SK-N-SH (cell line): ENCODE results near the gene PIGK. TPM values are rescaled to one million over a fixed set of nuclear protein-coding genes. Genes with fewer than 3 reads are reported as not detected.

ENCODE experiments used
- CTCF ChIA-PET: fragments of 300-600, 350-600 bp; formaldehyde crosslinking; extraction: SDS; loops from one replicate; lab custom pipeline; 2021; lab: Yijun Ruan, JAX
- POLR2A ChIA-PET: fragments of 350-600 bp; sonication (Branson Sonifier 250); formaldehyde crosslinking; extraction: SDS; loops from one replicate; lab custom pipeline; 2020; ENCODE audit warnings: antibody characterized with exemption, inconsistent platforms; lab: Yijun Ruan, JAX
- DNase-seq: peaks from one replicate; pipeline ENCODE4 v3.0.0; 2012
- H2AFZ ChIP-seq: fragments of 200-600 bp; sonication (generic); 2 replicates; pipeline ENCODE4 v1.8.1; 2016; ENCODE audit warnings: antibody characterized with exemption, mild to moderate bottlenecking, low read depth
- H3F3A ChIP-seq: fragments of 200-600 bp; sonication (generic); replicated peaks from 2 replicates; pipeline ENCODE3; 2016; ENCODE audit warnings: antibody characterized with exemption, mild to moderate bottlenecking; ENCODE audit not compliant: insufficient read depth
- H3K27ac ChIP-seq, 2 experiments: fragments of 200-500 bp in 1 of 2; fragments of 200-600 bp in 1 of 2; sonication (Bioruptor generic) in 1 of 2; sonication (generic), shearing (Covaris generic) in 1 of 2; 2 replicates each; pipeline versions ENCODE4 v1.5.1 to v1.6.1; 2014 to 2016; ENCODE audit warnings: low read depth in 2 of 2, inconsistent platforms in 1 of 2, low read length in 1 of 2, mild to moderate bottlenecking in 1 of 2, mixed read lengths in 1 of 2
- H3K27me3 ChIP-seq: fragments of 200-600 bp; sonication (generic), shearing (Covaris generic); 2 replicates; pipeline ENCODE4 v1.6.1; 2016; ENCODE audit warnings: mixed run types; ENCODE audit not compliant: insufficient read depth
- H3K36me3 ChIP-seq, 2 experiments: fragments of 200-500 bp in 1 of 2; fragments of 200-600 bp in 1 of 2; sonication (Bioruptor generic) in 1 of 2; sonication (generic) in 1 of 2; replicated peaks in 1 of 2; 2 replicates each; pipeline versions ENCODE3 to v1.5.1; 2014 to 2016; ENCODE audit warnings: low read length in 1 of 2, mild to moderate bottlenecking in 1 of 2; ENCODE audit not compliant: insufficient read depth in 2 of 2, control insufficient read depth in 1 of 2
- H3K4me1 ChIP-seq, 2 experiments: fragments of 200-500 bp in 1 of 2; fragments of 200-600 bp in 1 of 2; sonication (Bioruptor generic) in 1 of 2; sonication (generic), shearing (Covaris generic) in 1 of 2; 2 replicates each; pipeline versions ENCODE4 v1.5.1 to v1.6.1; 2014 to 2016; ENCODE audit warnings: low read depth in 1 of 2, low read length in 1 of 2, mixed run types in 1 of 2; ENCODE audit not compliant: insufficient read depth in 2 of 2, control insufficient read depth in 1 of 2
- H3K4me2 ChIP-seq: fragments of 200-600 bp; sonication (generic), shearing (Covaris generic); 2 replicates; pipeline ENCODE4 v1.6.1; 2017; ENCODE audit warnings: mixed run types
- H3K4me3 ChIP-seq, 2 experiments: fragments of 200-500 bp in 1 of 2; fragments of 200-600 bp in 1 of 2; sonication (Bioruptor generic) in 1 of 2; sonication (generic), shearing (Covaris generic) in 1 of 2; 2 replicates each; pipeline versions ENCODE4 v1.5.1 to v1.8.1; 2014 to 2016; ENCODE audit warnings: low read depth in 2 of 2, inconsistent platforms in 1 of 2, low read length in 1 of 2, mild to moderate bottlenecking in 1 of 2, mixed read lengths in 1 of 2, moderate library complexity in 1 of 2
- H3K79me2 ChIP-seq: fragments of 200-600 bp; sonication (generic); 2 replicates; pipeline ENCODE4 v1.8.1; 2017; ENCODE audit warnings: mild to moderate bottlenecking; ENCODE audit not compliant: insufficient read depth
- H3K9ac ChIP-seq: fragments of 200-600 bp; sonication (generic); 2 replicates; pipeline ENCODE4 v1.6.1; 2017; ENCODE audit warnings: mixed run types
- H3K9me2 ChIP-seq: fragments of 200-600 bp; sonication (generic); 2 replicates; pipeline ENCODE4 v1.6.1; 2017; ENCODE audit warnings: mixed run types
- H3K9me3 ChIP-seq: fragments of 200-600 bp; sonication (generic); 2 replicates; pipeline ENCODE4 v1.6.1; 2017; ENCODE audit warnings: mixed run types, mild to moderate bottlenecking, moderate library complexity
- H4K20me1 ChIP-seq: fragments of 200-600 bp; sonication (generic); 2 replicates; pipeline ENCODE4 v1.6.1; 2017; ENCODE audit warnings: mild to moderate bottlenecking, mixed run types; ENCODE audit not compliant: insufficient read depth
- CHD2 ChIP-seq: fragments of 150-350 bp; IDR thresholded peaks from 2 replicates; pipeline ENCODE4 v1.6.1; 2018; ENCODE audit warnings: low read length; ENCODE audit not compliant: partially characterized antibody
- CTCF ChIP-seq: fragments of 200-600 bp; sonication (generic); IDR thresholded peaks from 2 replicates; pipeline ENCODE4 v1.6.1; 2017; ENCODE audit warnings: antibody characterized with exemption, mild to moderate bottlenecking, moderate library complexity
- ELF1 ChIP-seq: IDR thresholded peaks from 2 replicates; pipeline ENCODE4 v1.4.0; 2012
- FOSL2 ChIP-seq: IDR thresholded peaks from 2 replicates; pipeline ENCODE4 v1.4.0; 2012; ENCODE audit warnings: low read depth, mild to moderate bottlenecking, moderate library complexity, borderline replicate concordance
- FOXJ3 ChIP-seq: sonication (generic); formaldehyde crosslinking; IDR thresholded peaks from 2 replicates; pipeline ENCODE4 v1.5.1; 2020; ENCODE audit warnings: mild to moderate bottlenecking, missing genetic modification reagents
- FOXM1 ChIP-seq: IDR thresholded peaks from 2 replicates; pipeline ENCODE4 v1.4.0; 2012; ENCODE audit warnings: low read depth, mild to moderate bottlenecking
- GABPA ChIP-seq: IDR thresholded peaks from 2 replicates; pipeline ENCODE4 v1.4.0; 2012; ENCODE audit warnings: low read depth, mild to moderate bottlenecking
- JUND ChIP-seq: IDR thresholded peaks from 2 replicates; pipeline ENCODE4 v1.4.0; 2012
- MEF2A ChIP-seq: IDR thresholded peaks from 2 replicates; pipeline ENCODE4 v1.4.0; 2012; ENCODE audit warnings: low read depth, borderline replicate concordance
- NFIC ChIP-seq: IDR thresholded peaks from 2 replicates; pipeline ENCODE4 v1.4.0; 2012; ENCODE audit warnings: borderline replicate concordance
- POLR2AphosphoS5 ChIP-seq: IDR thresholded peaks from 2 replicates; pipeline ENCODE4 v1.6.1; 2012; ENCODE audit warnings: low read depth, low read length
- RCOR1 ChIP-seq: fragments of 150-350 bp; IDR thresholded peaks from 2 replicates; pipeline ENCODE4 v1.6.1; 2017; ENCODE audit warnings: antibody characterized with exemption, low read length
- RXRA ChIP-seq: IDR thresholded peaks from 2 replicates; pipeline ENCODE4 v1.4.0; 2012; ENCODE audit warnings: low read depth, mild to moderate bottlenecking, borderline replicate concordance
- USF2 ChIP-seq: fragments of 150-350 bp; IDR thresholded peaks from 2 replicates; pipeline ENCODE4 v1.6.1; 2017; ENCODE audit warnings: antibody characterized with exemption, low read length, low read depth, borderline replicate concordance
- WGBS: methylation state at CpG from one replicate; pipeline ENCODE4 v1.1.6; 2017; ENCODE audit warnings: low lambda C conversion rate; 5-methylcytosine and 5-hydroxymethylcytosine counted together
- polyA plus RNA-seq, 3 experiments: library from polyadenylated mRNA; depleted of rRNA; stranded (reverse); fragments of >200 nt; gene quantifications; 2 replicates each; pipeline ENCODE4 v1.2.3, GENCODE V29; 2012

The PIGK gene
- polyA plus RNA-seq, 1 of the 3 experiments (the other 2 are of a cell fraction), result 11.5 TPM

GRCh38 chr1:77222496-77222895 lies 3.3 kb upstream of the PIGK start (continued):
- TF ChIP-seq NFIC (no peak), JUND (no peak), FOXM1 (no peak)

GRCh38 chr1:77220687-77221463 lies 1.6 kb upstream of the PIGK start:
- Histone ChIP-seq H4K20me1 (no peaks in the 10 kb centered on the region), H3K27ac (no peak overlapping the region)
- 64% methylated on average over 3 of the region's 3 CpGs for WGBS
- POLR2A ChIA-PET, result no interaction called here
- TF ChIP-seq RXRA (no peak), FOXJ3 (CRISPR knock-in tag) (no peak), CHD2 (no peak), FOSL2 (no peak), MEF2A (no peak), RCOR1 (no peak), POLR2AphosphoS5 (no peak), USF2 (no peak), ELF1 (no peak), CTCF (no peak), GABPA (no peak)
- TF ChIP-seq, all 33 proteins: peak for 0
- Histone ChIP-seq H3K9me2 (no peaks in the 10 kb centered on the region), H3K79me2 (peaks cover 14% of the 10 kb centered on the region), H3K36me3 (no peaks in the 10 kb centered on the region), H3K4me2 (peak overlapping the region; percentile 92; the same call in 1 of the 2 replicates), H3K9me3 (no peaks in the 10 kb centered on the region), H3K4me1 (peaks cover 0 to 9% of the 10 kb centered on the region in 2 experiments; a peak in 1 of 4 replicates), H3K9ac (no peak overlapping the region), H3K4me3 (no peak overlapping the region), H3K27me3 (no peaks in the 10 kb centered on the region), H3F3A (peaks cover 5% of the 10 kb centered on the region), H2AFZ (no peak overlapping the region)
- CTCF ChIA-PET, result interaction anchor here (1.3 to 1.6 kb wide), 2 partner anchors 14 to 312 kb away, joined by 3 to 6 read pairs; no protein-coding TSS in a partner anchor
- no peak for DNase-seq
